Osteoblast (primary cell): ENCODE results near the gene LNX1. TPM values are rescaled to one million over a fixed set of nuclear protein-coding genes. Genes with fewer than 3 reads are reported as not detected.

ENCODE experiments used
- DNase-seq: peaks from one replicate; pipeline ENCODE4 v3.0.0; 2011; ENCODE audit warnings: low spot score, mixed read lengths; ENCODE audit not compliant: insufficient read length; ENCODE audit errors: missing footprints
- H2AFZ ChIP-seq: 2 replicates; pipeline ENCODE4 v1.6.0; 2011; ENCODE audit warnings: mild to moderate bottlenecking, low read length
- H3K27ac ChIP-seq: 2 replicates; pipeline ENCODE4 v1.5.1; 2011; ENCODE audit warnings: mild to moderate bottlenecking, low read depth, low read length, moderate library complexity
- H3K27me3 ChIP-seq: 2 replicates; pipeline ENCODE4 v1.6.0; 2012; ENCODE audit warnings: mild to moderate bottlenecking, control low read depth, inconsistent platforms, low read length, moderate library complexity; ENCODE audit not compliant: insufficient read depth
- H3K36me3 ChIP-seq: 2 replicates; pipeline ENCODE4 v1.5.1; 2011; ENCODE audit warnings: mild to moderate bottlenecking, low read length, control low read depth, moderate library complexity; ENCODE audit not compliant: insufficient read depth
- H3K4me1 ChIP-seq: 2 replicates; pipeline ENCODE4 v1.5.1; 2011; ENCODE audit warnings: mild to moderate bottlenecking, low read length, control low read depth, moderate library complexity; ENCODE audit not compliant: insufficient read depth
- H3K4me2 ChIP-seq: 2 replicates; pipeline ENCODE4 v1.6.0; 2011; ENCODE audit warnings: mild to moderate bottlenecking, low read length; ENCODE audit not compliant: insufficient read depth
- H3K4me3 ChIP-seq: fragments of 200-600 bp; sonication (generic); 3 replicates; pipeline ENCODE4 v1.5.1; 2012; ENCODE audit warnings: mild to moderate bottlenecking, low read length, inconsistent platforms; ENCODE audit not compliant: insufficient read depth
- H3K79me2 ChIP-seq: 2 replicates; pipeline ENCODE4 v1.6.0; 2012; ENCODE audit warnings: mild to moderate bottlenecking, low read length, control low read depth, inconsistent platforms; ENCODE audit not compliant: insufficient read depth
- H3K9me3 ChIP-seq: 2 replicates; pipeline ENCODE4 v1.5.1; 2011; ENCODE audit warnings: low read depth, low read length, control low read depth
- H4K20me1 ChIP-seq: 2 replicates; pipeline ENCODE4 v1.6.0; 2012; ENCODE audit warnings: mild to moderate bottlenecking, low read length, control low read depth; ENCODE audit not compliant: insufficient read depth
- total RNA-seq: library from RNA; depleted of rRNA; stranded (reverse); fragments of >200 nt; gene quantifications from 2 replicates; pipeline ENCODE4 v1.2.3, GENCODE V29; 2012
- TF ChIP-seq, protein P1 (sequence below): IDR thresholded peaks from 2 replicates; pipeline ENCODE4 v1.5.1; 2011; ENCODE audit warnings: mild to moderate bottlenecking, low read depth, low read length, moderate library complexity; ENCODE audit errors: extremely low read depth

Gene LNX1
- total RNA-seq, 1 donor: 9.8 TPM

DNA sequence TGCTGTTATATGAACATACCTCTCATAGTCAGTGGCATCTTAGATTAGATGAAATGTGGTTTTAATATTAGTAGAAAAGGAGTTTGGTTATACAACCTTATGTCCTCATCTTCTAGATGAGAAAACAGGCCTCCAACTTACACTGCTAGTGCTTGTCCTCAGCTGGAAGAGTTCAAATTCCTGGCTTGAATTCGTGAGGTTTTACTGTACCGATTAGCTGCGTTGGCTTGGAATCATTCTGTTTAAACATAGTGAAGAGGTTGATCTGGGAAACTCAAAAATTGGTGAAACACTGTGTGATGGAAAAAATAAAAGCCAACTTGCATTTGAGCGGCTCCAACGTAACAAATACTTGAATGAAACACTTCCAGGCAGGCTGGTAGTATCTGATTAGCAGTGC is 81.0 kb downstream of the LNX1 start:
- Histone ChIP-seq H3K27ac (no peak overlapping the region), H3K36me3 (no peaks in the 10 kb centered on the region), H3K27me3 (no peaks in the 10 kb centered on the region), H3K4me1 (peaks cover 30% of the 10 kb centered on the region), H3K4me3 (no peak overlapping the region), H3K9me3 (no peaks in the 10 kb centered on the region), H3K79me2 (no peaks in the 10 kb centered on the region), H2AFZ (peak overlapping the region; percentile 9), H4K20me1 (no peaks in the 10 kb centered on the region), H3K4me2 (no peak overlapping the region)
- DNase-seq: no peak
- TF ChIP-seq, protein P1, sequence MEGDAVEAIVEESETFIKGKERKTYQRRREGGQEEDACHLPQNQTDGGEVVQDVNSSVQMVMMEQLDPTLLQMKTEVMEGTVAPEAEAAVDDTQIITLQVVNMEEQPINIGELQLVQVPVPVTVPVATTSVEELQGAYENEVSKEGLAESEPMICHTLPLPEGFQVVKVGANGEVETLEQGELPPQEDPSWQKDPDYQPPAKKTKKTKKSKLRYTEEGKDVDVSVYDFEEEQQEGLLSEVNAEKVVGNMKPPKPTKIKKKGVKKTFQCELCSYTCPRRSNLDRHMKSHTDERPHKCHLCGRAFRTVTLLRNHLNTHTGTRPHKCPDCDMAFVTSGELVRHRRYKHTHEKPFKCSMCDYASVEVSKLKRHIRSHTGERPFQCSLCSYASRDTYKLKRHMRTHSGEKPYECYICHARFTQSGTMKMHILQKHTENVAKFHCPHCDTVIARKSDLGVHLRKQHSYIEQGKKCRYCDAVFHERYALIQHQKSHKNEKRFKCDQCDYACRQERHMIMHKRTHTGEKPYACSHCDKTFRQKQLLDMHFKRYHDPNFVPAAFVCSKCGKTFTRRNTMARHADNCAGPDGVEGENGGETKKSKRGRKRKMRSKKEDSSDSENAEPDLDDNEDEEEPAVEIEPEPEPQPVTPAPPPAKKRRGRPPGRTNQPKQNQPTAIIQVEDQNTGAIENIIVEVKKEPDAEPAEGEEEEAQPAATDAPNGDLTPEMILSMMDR: no peak

DNA sequence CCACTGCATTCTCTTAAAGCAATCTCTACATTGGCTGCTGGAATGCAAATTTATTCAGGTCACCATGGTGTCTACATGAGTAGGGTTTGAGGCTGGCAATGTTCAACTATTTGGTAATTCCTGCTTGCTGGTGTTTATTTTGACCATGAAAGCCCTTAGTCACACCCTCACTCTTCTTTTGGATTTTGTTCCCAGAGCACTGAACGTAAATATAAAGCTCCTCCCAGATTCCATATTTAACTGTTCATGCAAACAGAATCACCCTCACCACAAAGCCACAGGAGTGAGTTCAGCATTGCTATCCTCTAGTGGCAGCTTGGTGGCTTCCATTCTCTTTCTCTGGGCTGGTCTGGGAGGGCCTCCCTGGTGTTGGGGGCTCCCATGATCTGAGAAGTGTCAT is 82.8 kb downstream of the LNX1 start:
- Histone ChIP-seq H4K20me1 (no peaks in the 10 kb centered on the region), H3K36me3 (no peaks in the 10 kb centered on the region), H3K9me3 (no peaks in the 10 kb centered on the region), H3K27ac (peak overlapping the region; percentile 99), H3K79me2 (no peaks in the 10 kb centered on the region), H3K4me2 (peak overlapping the region; percentile 87), H3K4me1 (peaks cover 30% of the 10 kb centered on the region), H2AFZ (peak overlapping the region; percentile 73), H3K4me3 (peak overlapping the region; percentile 68), H3K27me3 (no peaks in the 10 kb centered on the region)
- peak; percentile 73 for DNase-seq
- TF ChIP-seq, protein P1: peak; percentile 37

DNA sequence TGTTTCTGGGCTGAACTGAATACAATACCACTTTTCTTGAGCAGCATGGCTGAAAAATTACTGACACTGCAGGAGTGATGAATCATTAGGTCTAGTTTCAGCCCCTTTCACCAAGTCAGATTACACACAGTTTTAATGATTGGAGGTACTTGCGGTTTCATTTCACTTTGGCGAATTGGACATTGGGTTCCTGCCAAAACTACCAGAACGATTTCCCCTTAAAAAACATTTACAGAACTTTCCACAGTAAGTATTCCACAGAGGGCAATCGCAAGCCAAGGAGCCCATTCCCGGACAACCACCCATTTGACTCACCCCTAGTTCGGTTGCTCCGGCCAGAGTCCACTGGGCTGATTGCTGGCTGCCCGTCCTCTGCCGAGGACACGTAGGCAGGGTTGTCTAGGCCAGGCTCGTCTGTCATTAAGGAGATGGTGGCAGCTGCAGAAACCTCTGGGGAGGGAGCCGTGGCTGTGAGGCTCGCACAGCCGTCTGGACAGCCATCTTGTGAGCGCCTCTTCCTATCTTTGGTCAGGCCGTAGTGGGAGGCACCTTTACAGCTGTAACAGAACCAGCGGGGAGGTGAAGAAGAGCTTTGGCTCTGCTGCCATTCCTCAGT is 83.5 kb downstream of the LNX1 start:
- H3K4me1 ChIP-seq: peaks cover 30% of the 10 kb centered on the region
- H3K9me3 ChIP-seq: no peaks in the 10 kb centered on the region
- H3K36me3 ChIP-seq: no peaks in the 10 kb centered on the region
- H3K27me3 ChIP-seq: no peaks in the 10 kb centered on the region
- H2AFZ ChIP-seq: peak overlapping the region; percentile 73
- DNase-seq: peak; percentile 81
- H3K4me3 ChIP-seq: peak overlapping the region; percentile 68
- no peaks in the 10 kb centered on the region for H3K79me2 ChIP-seq
- H4K20me1 ChIP-seq: no peaks in the 10 kb centered on the region
- H3K4me2 ChIP-seq: peak overlapping the region; percentile 87
- H3K27ac ChIP-seq: peak overlapping the region; percentile 99
- TF ChIP-seq, protein P1: no peak

DNA sequence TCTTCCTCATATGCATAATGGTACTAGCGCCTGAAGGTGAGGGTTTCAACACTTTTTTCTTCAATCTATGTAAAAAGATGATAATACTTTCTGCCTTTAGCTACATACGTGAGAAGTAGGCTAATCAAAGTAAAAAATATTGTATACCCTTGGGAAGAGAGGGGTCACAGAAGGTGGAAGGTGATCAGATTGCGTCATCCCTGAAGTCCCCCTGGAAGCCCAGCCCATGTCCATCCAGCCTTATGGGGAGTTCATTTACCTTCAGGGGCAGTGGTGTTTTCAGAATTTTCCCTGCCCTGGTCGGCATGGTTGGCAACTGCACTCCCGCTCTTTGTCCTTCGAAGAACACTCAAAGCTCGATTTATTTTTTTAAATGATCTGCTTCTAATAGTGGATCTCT is 84.2 kb downstream of the LNX1 start:
- Histone ChIP-seq H3K27ac (peak overlapping the region; percentile 99), H3K9me3 (no peaks in the 10 kb centered on the region), H3K79me2 (no peaks in the 10 kb centered on the region), H3K4me1 (peaks cover 30% of the 10 kb centered on the region), H3K27me3 (no peaks in the 10 kb centered on the region), H3K4me3 (peak overlapping the region; percentile 68), H2AFZ (peak overlapping the region; percentile 13), H4K20me1 (no peaks in the 10 kb centered on the region), H3K4me2 (peak overlapping the region; percentile 87), H3K36me3 (no peaks in the 10 kb centered on the region)
- TF ChIP-seq, protein P1: no peak
- DNase-seq: no peak
